HG03095 (cell line): ENCODE measurements around the gene MMP25.

Experiments
- ATAC-seq: cut with Tn5 transposase; IDR thresholded peaks from one replicate; pipeline ENCODE4 v1.9.1; 2021; ENCODE audit warnings: moderate library complexity; ENCODE audit not compliant: unreplicated experiment

MMP25 gene, protein sequence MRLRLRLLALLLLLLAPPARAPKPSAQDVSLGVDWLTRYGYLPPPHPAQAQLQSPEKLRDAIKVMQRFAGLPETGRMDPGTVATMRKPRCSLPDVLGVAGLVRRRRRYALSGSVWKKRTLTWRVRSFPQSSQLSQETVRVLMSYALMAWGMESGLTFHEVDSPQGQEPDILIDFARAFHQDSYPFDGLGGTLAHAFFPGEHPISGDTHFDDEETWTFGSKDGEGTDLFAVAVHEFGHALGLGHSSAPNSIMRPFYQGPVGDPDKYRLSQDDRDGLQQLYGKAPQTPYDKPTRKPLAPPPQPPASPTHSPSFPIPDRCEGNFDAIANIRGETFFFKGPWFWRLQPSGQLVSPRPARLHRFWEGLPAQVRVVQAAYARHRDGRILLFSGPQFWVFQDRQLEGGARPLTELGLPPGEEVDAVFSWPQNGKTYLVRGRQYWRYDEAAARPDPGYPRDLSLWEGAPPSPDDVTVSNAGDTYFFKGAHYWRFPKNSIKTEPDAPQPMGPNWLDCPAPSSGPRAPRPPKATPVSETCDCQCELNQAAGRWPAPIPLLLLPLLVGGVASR

GRCh38 chr16:3045758-3046640, at the start of gene MMP25:
Gene MMP25, plus strand, starts transcription at chr16:3046561. Its CDS starts 357 bp downstream, at chr16:3046918.
- no peak for ATAC-seq

DNA sequence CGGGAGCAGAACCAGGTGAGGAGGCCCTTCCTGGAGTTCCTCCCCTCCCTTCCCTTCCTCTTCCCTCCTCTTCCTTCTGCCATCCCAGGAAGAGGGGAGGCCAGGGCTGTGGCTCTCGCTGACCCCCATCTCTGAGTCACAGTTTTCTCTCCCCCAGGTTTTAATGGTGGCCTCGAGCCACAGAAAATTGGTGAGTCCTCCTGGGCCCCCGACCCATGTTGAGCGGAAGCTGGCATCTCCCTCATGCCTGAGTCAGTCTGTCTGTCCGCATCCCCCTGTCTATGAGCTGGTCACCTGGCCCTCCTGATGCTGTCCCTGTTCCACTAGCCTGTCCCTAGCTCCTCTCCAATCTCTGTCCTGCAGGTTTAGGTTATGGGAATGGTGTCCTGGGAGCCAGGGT, 46.4 kb upstream of the MMP25 start:
- ATAC-seq, result no peak

DNA sequence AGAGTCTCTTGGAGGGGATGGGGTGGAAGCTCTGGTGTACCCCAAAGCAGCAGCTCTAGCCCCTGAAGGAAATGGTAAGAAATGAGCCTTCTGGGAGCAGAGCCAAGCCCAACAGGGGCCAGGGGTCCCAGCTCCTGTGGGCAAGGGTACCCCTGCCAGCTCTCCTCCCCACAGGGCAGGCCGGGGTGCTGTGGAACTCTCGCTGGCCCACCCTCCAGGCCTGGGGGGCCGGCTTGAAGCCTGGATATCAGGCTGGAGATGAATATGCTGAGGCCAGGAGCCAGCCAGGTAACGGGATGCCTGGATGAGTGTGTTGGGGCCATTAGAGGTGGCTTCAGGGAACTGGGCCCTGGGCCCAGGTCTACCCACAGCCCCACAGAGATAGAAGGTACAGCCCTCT, 45.8 kb upstream of the MMP25 start:
- ATAC-seq, result no peak

DNA sequence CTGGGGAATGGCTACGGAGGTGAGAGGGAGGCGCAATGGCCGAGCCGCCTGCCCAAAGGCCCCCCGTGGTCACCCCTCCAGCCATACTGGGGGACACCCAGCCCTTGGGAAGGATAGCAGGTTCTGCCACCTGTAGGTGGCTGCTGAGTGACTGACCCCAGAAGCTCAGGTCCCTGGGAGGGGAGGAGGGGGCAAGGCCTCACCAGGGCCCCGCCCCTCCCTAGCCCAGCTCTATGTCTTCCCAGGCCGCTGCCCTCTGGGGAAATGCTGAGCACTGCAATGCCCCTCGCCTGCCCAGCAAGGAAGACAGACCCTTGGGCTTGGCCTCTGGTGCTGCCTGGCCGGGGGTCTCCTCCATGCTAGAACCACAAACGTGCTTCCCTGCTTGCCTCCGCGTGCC, 45.0 kb upstream of the MMP25 start:
- no peak for ATAC-seq

GRCh38 chr16:3003582-3004270, 42.6 kb upstream of the MMP25 start:
- peak; percentile 92 for ATAC-seq

- no peak for ATAC-seq
Measured at GRCh38 chr16:3004319-3004718, 42.0 kb upstream of the MMP25 start.

- no peak for ATAC-seq
Measured at GRCh38 chr16:3004781-3005284, 41.5 kb upstream of the MMP25 start.

DNA sequence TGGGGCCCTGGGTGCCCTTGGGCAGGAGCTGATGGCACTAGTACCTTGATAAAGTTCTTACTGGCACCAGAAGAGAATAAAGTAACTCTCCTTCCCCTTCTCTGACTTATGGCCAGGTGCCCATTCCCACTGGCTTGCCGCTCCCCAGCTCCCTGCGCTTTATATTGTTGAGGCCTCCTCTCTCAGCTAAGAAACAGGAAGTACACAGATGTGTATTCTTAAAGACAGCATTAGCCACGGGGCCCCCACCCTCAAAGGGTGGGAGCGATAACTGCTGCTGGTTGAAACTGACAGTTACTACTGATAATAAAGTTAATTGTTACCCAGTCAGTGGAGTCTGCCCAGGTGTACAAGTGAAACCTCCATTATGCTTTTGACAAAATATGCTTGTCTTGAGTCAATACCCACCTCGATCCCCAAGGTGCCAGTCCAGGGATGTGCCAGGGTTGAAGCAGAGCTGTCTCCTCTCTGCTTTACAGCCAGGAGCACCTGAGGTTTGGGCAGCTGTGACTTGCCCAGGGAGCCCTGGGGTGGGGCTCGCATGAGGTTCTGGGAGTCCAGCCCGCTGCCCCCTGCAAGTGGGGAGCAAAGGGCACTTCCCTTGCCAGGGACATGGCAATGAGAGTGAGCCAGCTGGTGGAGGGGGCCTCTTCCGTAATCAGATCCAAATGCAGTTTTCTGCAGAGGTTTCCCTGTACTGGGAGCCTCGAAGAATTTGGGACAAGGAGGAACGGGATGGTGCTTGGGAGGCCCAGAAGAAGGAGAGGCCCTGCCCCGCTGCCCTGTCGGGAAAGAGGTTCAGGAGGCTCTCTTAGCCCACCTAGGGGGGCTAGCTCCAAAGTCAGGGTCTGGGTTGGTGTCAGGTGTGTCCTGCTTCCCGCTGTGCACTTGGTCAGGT, 39.1 kb upstream of the MMP25 start:
- ATAC-seq, result no peak

GRCh38 chr16:3007957-3008689, 38.2 kb upstream of the MMP25 start:
- no peak for ATAC-seq

- no peak for ATAC-seq
Measured at GRCh38 chr16:3008690-3009037, 37.7 kb upstream of the MMP25 start.

- no peak for ATAC-seq
Measured at GRCh38 chr16:3009568-3010390, 36.6 kb upstream of the MMP25 start.

- ATAC-seq, result no peak
Measured at GRCh38 chr16:3010510-3010909, 35.9 kb upstream of the MMP25 start.

DNA sequence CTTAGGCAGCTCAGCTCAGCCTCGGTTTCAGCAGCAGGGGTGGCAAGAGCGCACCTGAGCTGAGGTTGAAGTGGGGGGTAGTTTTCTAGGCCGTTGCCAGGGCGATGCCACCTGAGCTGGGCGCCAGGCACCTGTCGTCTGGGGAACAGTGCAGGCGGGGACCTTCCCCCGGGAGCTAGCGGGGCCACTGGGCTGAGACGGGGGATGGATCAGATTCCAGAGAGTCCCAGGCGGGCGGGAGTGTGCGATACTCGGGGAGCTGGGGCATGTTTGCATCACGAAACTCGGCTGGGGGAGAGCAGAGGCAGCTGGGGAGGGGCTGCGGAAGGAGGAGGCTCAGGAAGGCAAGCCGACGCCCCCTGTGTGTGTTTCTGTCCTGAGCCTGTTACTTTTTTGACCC, 34.1 kb upstream of the MMP25 start:
- ATAC-seq, result no peak

DNA sequence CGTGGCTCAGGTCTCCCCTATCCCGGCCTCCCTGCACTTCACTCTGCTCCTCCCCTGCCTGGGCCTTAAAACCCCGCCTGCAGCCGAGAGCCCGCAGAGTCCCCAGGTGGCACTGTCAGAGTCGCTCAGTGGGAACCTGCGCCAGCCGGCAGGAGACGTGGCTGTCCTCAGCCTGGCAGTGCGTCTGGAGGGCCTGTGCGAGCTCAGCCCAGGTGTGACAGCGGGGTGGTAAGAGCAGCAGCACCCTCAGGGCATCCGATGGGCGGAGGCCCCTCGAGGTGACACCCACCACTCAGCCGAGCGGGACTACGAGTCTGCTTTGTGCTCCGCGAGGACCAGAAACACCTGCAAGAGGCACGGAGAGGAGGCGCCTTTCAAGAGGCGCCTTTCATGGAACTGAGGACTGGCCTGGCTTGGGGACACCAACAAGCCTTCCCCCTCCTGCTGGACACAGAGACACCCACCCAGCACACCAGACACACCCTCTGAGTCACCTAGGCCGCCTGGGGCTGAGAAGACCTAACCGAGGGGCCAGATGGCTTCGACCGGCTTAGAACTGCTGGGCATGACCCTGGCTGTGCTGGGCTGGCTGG, 33.4 kb upstream of the MMP25 start, which contains the start of gene CLDN9:
CLDN9 (plus strand) TSS at position 96 of the 593 bp plus-strand sequence; CDS start at position 536, 440 bp downstream.
- no peak for ATAC-seq

GRCh38 chr16:3013491-3013951, 32.8 kb upstream of the MMP25 start:
- no peak for ATAC-seq

DNA sequence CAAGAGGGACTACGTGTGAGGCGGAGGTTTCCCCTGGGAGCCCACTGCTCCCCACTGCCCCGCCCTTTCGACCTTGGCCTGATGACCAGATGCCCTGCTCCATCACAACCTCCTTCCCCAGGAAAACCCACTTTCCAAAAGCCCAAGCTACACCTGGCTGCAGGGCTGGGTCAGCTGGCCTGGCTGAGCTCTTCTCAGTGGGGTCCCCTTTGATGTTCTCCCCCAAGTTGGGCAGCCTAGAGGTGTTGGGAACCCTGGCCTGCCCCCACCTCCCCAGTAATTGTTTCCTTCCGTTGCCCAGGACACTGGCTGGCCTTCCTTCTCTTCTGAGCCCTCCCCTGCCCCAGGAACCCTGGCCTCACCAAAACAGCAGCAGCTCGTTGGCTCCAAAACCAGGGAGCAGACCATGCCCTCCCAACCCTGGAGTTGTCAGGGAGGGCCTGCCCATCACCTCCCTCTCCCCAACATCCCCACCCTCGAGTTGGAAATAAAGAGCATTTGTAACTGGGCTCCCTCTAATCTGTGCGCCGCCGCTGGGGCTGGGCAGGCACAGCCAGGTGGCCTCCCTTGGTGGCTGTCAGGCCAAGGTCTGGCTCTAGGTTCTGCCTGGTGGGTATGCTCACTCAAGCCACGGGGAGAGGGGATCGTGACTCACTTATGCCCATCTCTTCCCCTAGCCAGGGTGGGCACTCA, 32.2 kb upstream of the MMP25 start:
- ATAC-seq, result no peak

DNA sequence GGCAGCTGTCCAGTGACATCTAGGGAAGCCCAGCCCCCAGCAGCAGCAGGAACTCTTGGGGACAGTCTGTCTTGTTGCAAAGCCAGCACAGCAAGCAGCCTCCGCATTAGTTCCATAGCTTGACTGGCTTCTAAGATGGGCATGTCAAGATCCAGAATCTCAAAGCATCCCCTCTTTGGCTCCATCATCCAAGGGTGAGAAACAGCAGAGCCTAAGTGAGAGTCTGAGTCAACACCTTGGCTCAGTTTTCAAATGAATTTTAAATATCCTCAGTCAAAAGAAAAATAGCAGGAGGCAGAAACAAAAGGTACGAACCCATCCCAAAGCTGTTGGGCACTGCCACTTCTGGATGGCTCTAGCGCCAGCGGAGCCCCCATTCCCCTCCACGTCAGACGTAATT, 31.4 kb upstream of the MMP25 start:
- no peak for ATAC-seq
